Heart left ventricle (tissue), 16 donors: ENCODE results near the gene GDF7. TPM values are rescaled to one million over a fixed set of nuclear protein-coding genes. Genes with fewer than 3 reads are reported as not detected.

Source experiments
- ATAC-seq, 4 donors: fragments of 200-7000 bp; cut with Tn5 transposase; one replicate each; pipeline ENCODE4 v1.9.1; 2020 to 2022; ENCODE audit warnings: moderate library complexity in 4 of 4, mild to moderate bottlenecking in 3 of 4, moderate number of reproducible peaks in 1 of 4
- DNase-seq, 5 donors: peaks; one replicate each; pipeline ENCODE4 v3.0.0-alpha.2; 2020
- H3K27ac ChIP-seq, 12 donors: fragments of 200-600 bp; sonication (generic) in 4 of 12; one replicate each; pipeline versions ENCODE4 v1.5.0 to v1.8.0; 2016 to 2022; ENCODE audit warnings: mild to moderate bottlenecking in 2 of 12
- H3K27me3 ChIP-seq, 9 donors: fragments of 200-600 bp; sonication (generic) in 2 of 9; one replicate each; pipeline versions ENCODE4 v1.5.1 to v1.8.0; 2016 to 2022; ENCODE audit warnings: mild to moderate bottlenecking in 3 of 9
- H3K36me3 ChIP-seq, 9 donors: fragments of 200-600 bp; sonication (generic) in 2 of 9; one replicate each; pipeline versions ENCODE4 v1.5.0 to v1.8.0; 2018 to 2022; ENCODE audit warnings: mild to moderate bottlenecking in 2 of 9
- H3K4me1 ChIP-seq, 12 donors: fragments of 200-600 bp; sonication (generic) in 4 of 12; one replicate each; pipeline versions ENCODE4 v1.5.0 to v1.8.0; 2016 to 2022; ENCODE audit warnings: mild to moderate bottlenecking in 3 of 12
- H3K4me3 ChIP-seq, 12 donors: fragments of 200-600 bp; sonication (generic) in 4 of 12; one replicate each; pipeline versions ENCODE4 v1.5.0 to v1.8.0; 2017 to 2022; ENCODE audit warnings: mild to moderate bottlenecking in 9 of 12, moderate library complexity in 4 of 12
- H3K9me3 ChIP-seq, 12 donors: fragments of 200-600 bp; sonication (generic) in 4 of 12; one replicate each; pipeline versions ENCODE4 v1.5.0 to v1.8.0; 2016 to 2022; ENCODE audit warnings: mild to moderate bottlenecking in 1 of 12
- POLR2A ChIP-seq, 2 donors: fragments of 450-650 bp; IDR thresholded peaks; one replicate each; pipeline ENCODE4 v1.6.1; 2017; ENCODE audit warnings: antibody characterized with exemption in 2 of 2, mild to moderate bottlenecking in 2 of 2, moderate library complexity in 2 of 2
- WGBS, 4 donors: extraction: QIAGEN DNeasy Blood & Tissue Kit in 2 of 4; methylation state at CpG; one replicate each; pipeline versions ENCODE4 v1.1.5 to v1.1.7; 2013 to 2018; 5-methylcytosine and 5-hydroxymethylcytosine counted together
- intact Hi-C, 10 donors: fragments of 100-400 bp; cut with DNase I; formaldehyde crosslinking; loops; one replicate each; pipeline versions ENCODE4 v1.11.1 to v1.14.2; 2022
- polyA plus RNA-seq, 2 donors: library from polyadenylated mRNA; stranded (reverse); fragments of 200-250 nt; gene quantifications; one replicate each; pipeline ENCODE4 v1.2.3, GENCODE V29; 2013
- total RNA-seq, 9 donors: library from RNA; depleted of rRNA in 2 of 9; stranded (reverse); fragments of >200 nt in 2 of 9; fragmentation: NEBNext Ultra II Directional in 3 of 9; extraction: Animal tissue kit (Norgen Biotek cat#: 25700) in 3 of 9; gene quantifications; one replicate each; pipeline versions ENCODE4 v1.1.0 to v1.2.4, GENCODE V29; 2016 to 2023
- TF ChIP-seq, protein P1 (sequence below), 12 donors: fragments of 200-600 bp; sonication (generic) in 4 of 12; IDR thresholded peaks; one replicate each; pipeline versions ENCODE4 v1.5.0 to v1.8.0; 2018 to 2022; ENCODE audit warnings: antibody characterized with exemption in 12 of 12, mild to moderate bottlenecking in 5 of 12
- donor health status: ischemic (EF 13 %, LVEDD 7.1; RV severe dilation, severe dysfunction).
- donor health status: healthy with polysubstance abuse.
- donor health status: DM: no; HTN: yes; CAD: no.
- donor health status: DM: no; HTN: no; CAD: no.
- donor health status: ischemic (EF 25% LVEDD 6.9; RV normal size, moderate dysfunction).
- donor health status: ischemic (EF 25% LVEDD 5.7; RV mildly dilated, moderate dysfunction).
- donor health status: healthy.
- donor health status: DM: yes; HTN: yes; CAD: no.
- donor health status: ischemic (EF 35%, LVEDD 5.7; RV mildly dilated, moderate dysfunction).
- donor health status: nonischemic (EF 11% LVEDD 7.7; RV severe dilation, severe dysfunction).
- donor health status: DM: yes; HTN: yes; CAD: no.
- donor health status: PGD.
- donor health status: ischemic (EF 29% LVEDD 5.4; RV normal size, mild dysfunction).
- donor health status: nonischemic (EF 23%, LVEDD 6.1; RV moderate dilation, normal function).

Gene GDF7
- total and polyA plus RNA-seq, 11 donors, result 0.14 to 1.6 (median 0.55) TPM

GRCh38 chr2:20676353-20677215 lies 9.6 kb downstream of the GDF7 start:
- no peak for DNase-seq
- intact Hi-C loops, result no loop called here
- TF ChIP-seq POLR2A (IDR thresholded peaks at IDR 0.05), result no peak
- TF ChIP-seq, protein P1, sequence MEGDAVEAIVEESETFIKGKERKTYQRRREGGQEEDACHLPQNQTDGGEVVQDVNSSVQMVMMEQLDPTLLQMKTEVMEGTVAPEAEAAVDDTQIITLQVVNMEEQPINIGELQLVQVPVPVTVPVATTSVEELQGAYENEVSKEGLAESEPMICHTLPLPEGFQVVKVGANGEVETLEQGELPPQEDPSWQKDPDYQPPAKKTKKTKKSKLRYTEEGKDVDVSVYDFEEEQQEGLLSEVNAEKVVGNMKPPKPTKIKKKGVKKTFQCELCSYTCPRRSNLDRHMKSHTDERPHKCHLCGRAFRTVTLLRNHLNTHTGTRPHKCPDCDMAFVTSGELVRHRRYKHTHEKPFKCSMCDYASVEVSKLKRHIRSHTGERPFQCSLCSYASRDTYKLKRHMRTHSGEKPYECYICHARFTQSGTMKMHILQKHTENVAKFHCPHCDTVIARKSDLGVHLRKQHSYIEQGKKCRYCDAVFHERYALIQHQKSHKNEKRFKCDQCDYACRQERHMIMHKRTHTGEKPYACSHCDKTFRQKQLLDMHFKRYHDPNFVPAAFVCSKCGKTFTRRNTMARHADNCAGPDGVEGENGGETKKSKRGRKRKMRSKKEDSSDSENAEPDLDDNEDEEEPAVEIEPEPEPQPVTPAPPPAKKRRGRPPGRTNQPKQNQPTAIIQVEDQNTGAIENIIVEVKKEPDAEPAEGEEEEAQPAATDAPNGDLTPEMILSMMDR (IDR thresholded peaks at IDR 0.05), result peak in 4 of 12 donors; percentile 8 to 29 (median 19)
- peaks cover 0 to 34% (median 15%) of the 10 kb centered on the region in 12 donors for H3K4me1 ChIP-seq
- H3K27me3 ChIP-seq, result peaks cover 0 to 27% (median 19%) of the 10 kb centered on the region in 9 donors
- WGBS, 4 donors, result 76 to 85% (median 82%) methylated on average over 11 to 12 of the region's 12 CpGs
- peak; percentile 54 to 68 (median 62) for ATAC-seq
- peak overlapping the region in 7 of 12 donors; percentile 32 to 81 (median 59) for H3K27ac ChIP-seq
- no peak overlapping the region for H3K4me3 ChIP-seq
- no peaks in the 10 kb centered on the region for H3K9me3 ChIP-seq
- peaks cover 0 to 12% (median 0%) of the 10 kb centered on the region in 9 donors for H3K36me3 ChIP-seq

DNA sequence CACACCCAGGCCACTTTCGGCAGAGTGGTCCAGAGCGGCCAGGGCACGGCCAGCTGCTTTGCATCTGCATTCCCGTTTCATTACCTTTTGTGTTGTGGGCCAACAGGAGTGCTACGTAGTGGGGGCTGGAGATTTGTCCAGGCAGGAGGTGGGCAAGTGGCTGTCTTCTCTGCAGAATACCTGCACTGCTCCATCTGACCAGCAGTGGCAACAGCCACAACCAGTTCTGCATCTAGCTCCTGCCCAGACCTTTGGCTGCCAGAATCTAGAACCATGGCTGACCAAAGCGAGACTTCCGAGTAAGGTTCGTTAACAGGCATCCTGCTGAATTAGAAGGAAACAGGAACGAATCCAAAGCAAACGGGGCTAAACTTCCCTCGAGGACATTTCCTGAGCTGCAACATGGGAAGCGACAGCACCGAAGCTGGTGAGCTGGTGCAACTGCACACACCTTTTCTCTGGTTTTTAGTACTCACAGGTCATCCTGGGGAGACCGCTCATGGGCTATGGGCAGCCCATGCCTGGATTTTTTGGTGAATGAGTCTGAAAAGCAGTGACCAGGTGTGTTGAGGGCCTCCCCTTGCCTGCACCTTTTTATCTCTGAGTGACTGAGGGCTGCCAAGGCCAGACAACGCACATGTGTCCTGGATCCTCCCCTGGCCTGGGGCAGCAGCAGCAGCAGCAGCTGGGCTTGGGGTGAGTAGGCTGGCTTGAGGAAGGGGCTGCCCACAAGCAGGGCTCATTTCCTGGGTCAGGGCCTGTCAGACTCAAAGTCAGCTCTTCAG lies 10.5 kb downstream of the GDF7 start:
- no peak for DNase-seq
- Histone ChIP-seq H3K27ac (no peak overlapping the region), H3K4me1 (peaks cover 0 to 34% (median 15%) of the 10 kb centered on the region in 12 donors), H3K27me3 (peaks cover 0 to 18% (median 11%) of the 10 kb centered on the region in 9 donors), H3K9me3 (no peaks in the 10 kb centered on the region), H3K36me3 (peaks cover 0 to 12% (median 0%) of the 10 kb centered on the region in 9 donors), H3K4me3 (no peak overlapping the region)
- intact Hi-C loops, result no loop called here
- TF ChIP-seq, protein P1 (IDR thresholded peaks at IDR 0.05), result no peak
- TF ChIP-seq POLR2A (IDR thresholded peaks at IDR 0.05), result no peak
- ATAC-seq, result no peak
- WGBS, 4 donors, result 71 to 86% (median 73%) methylated on average over 11 to 15 of the region's 15 CpGs

GRCh38 chr2:20678086-20678395 lies 11.1 kb downstream of the GDF7 start:
- Histone ChIP-seq H3K4me1 (peaks cover 0 to 34% (median 15%) of the 10 kb centered on the region in 12 donors), H3K4me3 (no peak overlapping the region), H3K36me3 (peaks cover 0 to 15% (median 0%) of the 10 kb centered on the region in 9 donors), H3K27me3 (peaks cover 0 to 12% (median 6%) of the 10 kb centered on the region in 9 donors), H3K9me3 (no peaks in the 10 kb centered on the region), H3K27ac (no peak overlapping the region)
- DNase-seq (no peak), ATAC-seq (no peak)
- 82 to 90% (median 85%) methylated on average over 1 of the region's 1 CpG for WGBS, 4 donors
- TF ChIP-seq, protein P1 (IDR thresholded peaks at IDR 0.05), result no peak
- no peak for TF ChIP-seq POLR2A (IDR thresholded peaks at IDR 0.05)
- intact Hi-C loops, result no loop called here

DNA sequence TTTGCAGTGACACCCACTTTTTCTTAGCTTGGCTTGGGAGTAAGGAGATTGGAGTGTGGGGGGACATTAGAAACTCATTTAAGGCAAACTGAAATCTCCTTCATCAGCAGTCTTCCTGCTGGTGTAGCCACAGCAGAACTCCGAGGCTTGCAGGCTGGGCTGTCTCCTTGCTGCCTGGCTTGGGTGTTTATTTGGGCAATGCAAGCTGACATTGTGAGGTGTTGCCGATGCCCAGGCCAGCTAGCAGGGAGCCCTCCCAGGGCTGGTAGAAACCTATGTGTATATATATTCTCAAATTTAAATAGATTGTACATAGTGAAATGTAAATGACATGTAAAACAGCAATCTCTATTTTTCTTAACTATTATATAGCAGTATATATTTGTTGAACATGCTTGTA lies 11.8 kb downstream of the GDF7 start:
- peaks cover 0 to 20% (median under 1%) of the 10 kb centered on the region in 9 donors for H3K36me3 ChIP-seq
- no peak for DNase-seq
- no peak overlapping the region for H3K4me3 ChIP-seq
- intact Hi-C loops, result no loop called here
- ATAC-seq, result no peak
- WGBS, 4 donors, result 88 to 100% (median 95%) methylated on average over 2 of the region's 2 CpGs
- peaks cover 0 to 5% (median 2%) of the 10 kb centered on the region in 9 donors for H3K27me3 ChIP-seq
- no peak overlapping the region for H3K27ac ChIP-seq
- no peaks in the 10 kb centered on the region for H3K9me3 ChIP-seq
- TF ChIP-seq, protein P1 (IDR thresholded peaks at IDR 0.05), result no peak
- TF ChIP-seq POLR2A (IDR thresholded peaks at IDR 0.05), result no peak
- peaks cover 0 to 34% (median 15%) of the 10 kb centered on the region in 12 donors for H3K4me1 ChIP-seq
